NB4 (cell line): Measurements from ENCODE around the gene PTPN2.

Experiments
- DNase-seq: peaks from one replicate; pipeline ENCODE4 v3.0.0; 2010; ENCODE audit warnings: low read depth
- H3K4me3 ChIP-seq: one replicate; pipeline ENCODE4 v1.5.1; 2011; ENCODE audit warnings: mild to moderate bottlenecking, low read depth, low read length, moderate library complexity
- CTCF ChIP-seq: IDR thresholded peaks from one replicate; pipeline ENCODE4 v1.5.1; 2012; ENCODE audit warnings: low read depth, low read length
- MAX ChIP-seq: IDR thresholded peaks from 2 replicates; pipeline ENCODE4 v1.6.1; 2011; ENCODE audit warnings: low read depth, low read length
- MYC ChIP-seq: IDR thresholded peaks from 2 replicates; pipeline ENCODE4 v1.6.1; 2011; ENCODE audit warnings: low read depth, low read length
- POLR2A ChIP-seq: IDR thresholded peaks from 2 replicates; pipeline ENCODE4 v1.6.1; 2011; ENCODE audit warnings: mild to moderate bottlenecking; ENCODE audit not compliant: insufficient read length; ENCODE audit errors: extremely low read depth

PTPN2 gene

GRCh38 chr18:12747530-12748315 lies 136.3 kb downstream of the PTPN2 start:
- TF ChIP-seq CTCF (no peak), MYC (no peak), MAX (no peak), POLR2A (no peak)
- DNase-seq = no peak
- no peak overlapping the region for H3K4me3 ChIP-seq

- TF ChIP-seq POLR2A (no peak), MYC (no peak), MAX (no peak), CTCF (no peak)
- DNase-seq = no peak
Measured at GRCh38 chr18:12745095-12745795, 138.8 kb downstream of the PTPN2 start.

GRCh38 chr18:12744103-12744502 lies 139.9 kb downstream of the PTPN2 start:
- no peak overlapping the region for H3K4me3 ChIP-seq
- DNase-seq = peak; percentile 64
- TF ChIP-seq MAX = no peak
- no peak for TF ChIP-seq POLR2A
- TF ChIP-seq MYC = no peak
- TF ChIP-seq CTCF = no peak

More at GRCh38 chr18:12745095-12745795, 138.8 kb downstream of the PTPN2 start:
- H3K4me3 ChIP-seq = no peak overlapping the region

- TF ChIP-seq CTCF (no peak), MAX (no peak), MYC (no peak), POLR2A (no peak)
- no peak for DNase-seq
- H3K4me3 ChIP-seq = no peak overlapping the region
Measured at GRCh38 chr18:12742453-12742852, 141.6 kb downstream of the PTPN2 start.
